ENCODE data around the gene CACNG4. TPM values are rescaled to one million over a fixed set of nuclear protein-coding genes. Genes with fewer than 3 reads are reported as not detected.

CACNG4 gene
- total and polyA plus RNA-seq, 11 donors: 0.08 to 0.88 (median 0.33) TPM; not detected in 8

DNA sequence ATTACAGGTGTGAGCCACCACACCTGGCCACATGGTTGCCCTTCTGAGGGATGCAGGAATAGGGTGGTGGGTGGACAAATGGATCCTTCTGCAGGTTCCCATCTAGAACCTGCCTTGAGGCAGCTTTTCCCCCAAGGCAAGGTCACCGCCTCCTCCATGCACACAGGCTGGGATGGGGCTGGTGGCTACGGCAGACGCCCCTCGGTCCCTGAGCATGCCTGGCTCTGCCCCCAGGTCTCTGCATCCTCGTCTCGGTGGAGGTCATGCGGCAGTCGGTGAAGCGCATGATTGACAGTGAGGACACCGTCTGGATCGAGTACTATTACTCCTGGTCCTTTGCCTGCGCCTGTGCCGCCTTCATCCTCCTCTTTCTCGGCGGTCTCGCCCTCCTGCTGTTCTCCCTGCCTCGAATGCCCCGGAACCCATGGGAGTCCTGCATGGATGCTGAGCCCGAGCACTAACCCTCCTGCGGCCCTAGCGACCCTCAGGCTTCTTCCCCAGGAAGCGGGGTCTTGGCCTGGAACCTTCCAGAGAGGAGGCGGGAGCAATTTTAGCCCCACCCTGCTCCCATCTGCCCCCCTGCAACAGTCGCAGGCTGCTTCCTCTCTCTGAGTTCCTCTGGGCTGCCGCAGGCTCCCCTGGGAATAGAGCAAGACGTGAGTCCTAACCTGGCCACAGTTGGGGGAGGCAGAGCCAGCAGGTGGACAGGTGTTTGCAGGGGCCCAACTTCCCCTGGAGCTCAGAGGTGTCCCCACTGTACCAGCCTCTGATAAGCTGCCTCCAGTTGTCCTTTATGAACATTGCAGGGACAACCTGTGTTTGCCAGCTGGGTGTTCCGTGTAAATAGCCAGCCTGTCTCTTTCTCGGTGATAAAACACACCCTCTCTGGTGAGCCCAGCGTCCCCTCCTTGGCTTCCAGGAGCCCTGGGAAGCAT, 91.6 kb downstream of the CACNG4 start:
- TF ChIP-seq, protein P1, sequence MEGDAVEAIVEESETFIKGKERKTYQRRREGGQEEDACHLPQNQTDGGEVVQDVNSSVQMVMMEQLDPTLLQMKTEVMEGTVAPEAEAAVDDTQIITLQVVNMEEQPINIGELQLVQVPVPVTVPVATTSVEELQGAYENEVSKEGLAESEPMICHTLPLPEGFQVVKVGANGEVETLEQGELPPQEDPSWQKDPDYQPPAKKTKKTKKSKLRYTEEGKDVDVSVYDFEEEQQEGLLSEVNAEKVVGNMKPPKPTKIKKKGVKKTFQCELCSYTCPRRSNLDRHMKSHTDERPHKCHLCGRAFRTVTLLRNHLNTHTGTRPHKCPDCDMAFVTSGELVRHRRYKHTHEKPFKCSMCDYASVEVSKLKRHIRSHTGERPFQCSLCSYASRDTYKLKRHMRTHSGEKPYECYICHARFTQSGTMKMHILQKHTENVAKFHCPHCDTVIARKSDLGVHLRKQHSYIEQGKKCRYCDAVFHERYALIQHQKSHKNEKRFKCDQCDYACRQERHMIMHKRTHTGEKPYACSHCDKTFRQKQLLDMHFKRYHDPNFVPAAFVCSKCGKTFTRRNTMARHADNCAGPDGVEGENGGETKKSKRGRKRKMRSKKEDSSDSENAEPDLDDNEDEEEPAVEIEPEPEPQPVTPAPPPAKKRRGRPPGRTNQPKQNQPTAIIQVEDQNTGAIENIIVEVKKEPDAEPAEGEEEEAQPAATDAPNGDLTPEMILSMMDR (IDR thresholded peaks at IDR 0.05): no peak
- TF ChIP-seq POLR2A (IDR thresholded peaks at IDR 0.05): no peak
- intact Hi-C loops (cut with DNase I): no loop called here
- H3K9me3 ChIP-seq: no peaks in the 10 kb centered on the region
- H3K4me3 ChIP-seq: no peak overlapping the region
- no peak for DNase-seq
- H3K27me3 ChIP-seq: no peaks in the 10 kb centered on the region
- ATAC-seq: peak; percentile 55 to 90 (median 68)
- no peaks in the 10 kb centered on the region for H3K36me3 ChIP-seq
- 74 to 86% (median 81%) methylated on average over 27 to 29 of the region's 29 CpGs for WGBS, 4 donors
- peak overlapping the region in 7 of 12 donors; percentile 20 to 65 (median 44) for H3K27ac ChIP-seq
- H3K4me1 ChIP-seq: peaks cover 0 to 8% (median 1%) of the 10 kb centered on the region in 12 donors

DNA sequence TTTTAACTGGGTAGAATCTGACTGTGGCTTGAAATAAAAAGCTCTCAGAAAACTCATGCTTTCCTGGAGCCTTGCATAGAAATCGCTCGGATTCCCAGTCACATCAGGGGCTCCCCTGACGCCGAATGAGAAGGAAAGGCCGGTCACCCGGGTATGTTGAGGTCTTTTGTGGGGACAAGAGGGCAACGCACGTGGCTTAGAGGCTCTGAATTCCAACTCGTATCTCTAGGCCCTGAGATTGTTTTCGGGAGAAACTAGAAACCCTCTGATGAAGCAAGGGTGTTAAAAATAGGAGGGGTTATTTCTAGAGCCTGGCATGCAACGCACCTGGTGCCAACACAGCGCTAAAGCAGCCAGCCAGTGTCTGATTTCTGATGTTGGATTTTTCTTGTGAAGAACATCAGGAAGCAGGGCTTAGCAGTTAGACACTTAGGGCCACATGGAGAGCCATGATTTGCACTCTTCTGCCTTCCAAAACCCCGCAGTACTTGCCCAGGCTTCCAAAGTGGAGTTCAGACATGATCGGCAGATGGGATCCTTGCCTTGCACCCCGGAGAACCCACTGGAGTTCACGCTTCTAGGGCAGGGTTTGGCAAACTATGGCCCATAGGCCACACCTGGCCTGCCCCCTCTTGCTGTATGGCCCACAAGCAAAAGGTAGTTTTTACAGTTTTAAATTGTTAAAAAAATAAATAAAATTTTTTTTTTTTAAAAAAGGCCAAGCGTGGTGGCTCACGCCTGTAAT, 92.4 kb downstream of the CACNG4 start:
- peak in 1 of 5 donors; percentile 25 for DNase-seq
- WGBS, 4 donors: 65 to 75% (median 73%) methylated on average over 16 to 18 of the region's 18 CpGs
- ATAC-seq: peak; percentile 17 to 77 (median 66)

DNA sequence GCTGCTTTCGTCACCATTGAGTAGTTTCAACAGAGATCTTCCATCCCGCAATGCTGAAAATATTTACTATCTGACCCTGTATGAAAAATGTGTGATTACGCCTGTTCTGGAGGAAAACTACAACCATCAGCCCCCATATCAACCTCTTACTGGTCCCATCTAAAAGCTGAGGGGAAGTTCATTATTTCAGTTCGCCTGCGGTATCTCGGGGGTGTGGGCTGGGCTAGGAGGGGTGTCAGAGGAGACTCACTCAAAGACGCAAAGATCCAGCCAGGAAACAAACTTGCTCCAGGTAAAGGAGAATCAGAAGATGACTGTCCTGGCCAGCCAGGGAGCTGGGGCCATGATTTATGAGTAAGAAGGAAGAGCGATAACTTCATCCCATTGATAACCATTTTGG, 93.5 kb downstream of the CACNG4 start:
- H3K4me3 ChIP-seq: no peak overlapping the region
- no peaks in the 10 kb centered on the region for H3K36me3 ChIP-seq
- WGBS, 4 donors: 92 to 95% (median 94%) methylated on average over 8 of the region's 8 CpGs
- DNase-seq (no peak), ATAC-seq (no peak)
- no peaks in the 10 kb centered on the region for H3K9me3 ChIP-seq
- H3K27ac ChIP-seq: no peak overlapping the region
- TF ChIP-seq, protein P1 (IDR thresholded peaks at IDR 0.05): no peak
- no peak for TF ChIP-seq POLR2A (IDR thresholded peaks at IDR 0.05)
- H3K4me1 ChIP-seq: peaks cover 0 to 8% (median 1%) of the 10 kb centered on the region in 12 donors
- no peaks in the 10 kb centered on the region for H3K27me3 ChIP-seq
- intact Hi-C loops (cut with DNase I): no loop called here

More for the DNA sequence above, 92.4 kb downstream of the CACNG4 start:
- intact Hi-C loops (cut with DNase I): no loop called here
- Histone ChIP-seq H3K27me3 (no peaks in the 10 kb centered on the region), H3K4me3 (no peak overlapping the region), H3K36me3 (no peaks in the 10 kb centered on the region), H3K27ac (peak overlapping the region in 7 of 12 donors; percentile 20 to 65 (median 44)), H3K9me3 (no peaks in the 10 kb centered on the region), H3K4me1 (peaks cover 0 to 8% (median 1%) of the 10 kb centered on the region in 12 donors)
- TF ChIP-seq POLR2A (IDR thresholded peaks at IDR 0.05): no peak
- TF ChIP-seq, protein P1 (IDR thresholded peaks at IDR 0.05): no peak

DNA sequence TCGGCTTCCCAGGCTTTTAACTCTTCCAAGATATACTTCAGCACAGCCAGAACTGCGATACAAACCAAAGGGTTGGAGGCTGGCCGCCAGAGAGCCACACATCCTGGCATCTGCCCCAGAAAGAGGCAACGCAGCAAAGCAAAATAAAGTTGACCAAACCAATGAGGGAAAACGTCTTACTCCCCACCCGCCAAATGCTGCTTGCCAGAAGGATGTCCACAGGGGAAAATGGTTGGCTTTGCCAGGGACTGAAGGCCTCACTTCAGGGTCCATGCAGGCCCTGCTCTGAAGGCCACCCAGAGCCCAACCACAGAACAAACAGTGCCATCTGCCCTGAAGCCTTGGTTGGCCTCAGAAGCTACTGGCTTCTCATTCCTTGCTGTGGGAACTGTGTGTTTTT, 94.9 kb downstream of the CACNG4 start:
- Histone ChIP-seq H3K4me3 (no peak overlapping the region), H3K4me1 (peaks cover 0 to 8% (median 1%) of the 10 kb centered on the region in 12 donors), H3K9me3 (no peaks in the 10 kb centered on the region), H3K27ac (no peak overlapping the region), H3K27me3 (no peaks in the 10 kb centered on the region), H3K36me3 (no peaks in the 10 kb centered on the region)
- WGBS, 4 donors: 80 to 87% (median 82%) methylated on average over 6 of the region's 6 CpGs
- intact Hi-C loops (cut with DNase I): no loop called here
- TF ChIP-seq, protein P1 (IDR thresholded peaks at IDR 0.05): no peak
- TF ChIP-seq POLR2A (IDR thresholded peaks at IDR 0.05): no peak
- ATAC-seq (no peak), DNase-seq (no peak)

All from heart left ventricle (tissue), 16 donors.